Transverse colon (tissue), 4 donors: ENCODE data around the gene TSTD2.

ENCODE experiments used
- CTCF ChIP-seq, 5 experiments: fragments of 200-600 bp in 3 of 5; fragments of 450-650 bp in 2 of 5; sonication (generic) in 3 of 5; IDR thresholded peaks; 1 replicate in 2 of 5; 2 replicates in 3 of 5; pipeline ENCODE4 v1.5.1; 2016 to 2017; ENCODE audit warnings: antibody characterized with exemption in 5 of 5, inconsistent platforms in 3 of 5, mild to moderate bottlenecking in 2 of 5, moderate library complexity in 1 of 5
- POLR2A ChIP-seq: fragments of 450-650 bp; IDR thresholded peaks from one replicate; pipeline ENCODE4 v1.6.1; 2016; ENCODE audit warnings: antibody characterized with exemption, mild to moderate bottlenecking, moderate library complexity
- POLR2AphosphoS5 ChIP-seq, 3 donors: sonication (generic); formaldehyde crosslinking; IDR thresholded peaks; one replicate each; pipeline ENCODE4 v1.6.1; 2016; ENCODE audit warnings: antibody characterized with exemption in 3 of 3

- no peak for TF ChIP-seq CTCF (IDR thresholded peaks at IDR 0.05)
- no peak for TF ChIP-seq POLR2AphosphoS5 (IDR thresholded peaks at IDR 0.05)
- no peak for TF ChIP-seq POLR2A
Observed at GRCh38 chr9:97578846-97579245, 54.3 kb downstream of the TSTD2 start.
